OCI-LY7 (cell line): ENCODE measurements around the gene COL6A5. TPM values are rescaled to one million over a fixed set of nuclear protein-coding genes. Genes with fewer than 3 reads are reported as not detected.
"Not testable (repeated sequence)": the region's sequence is repeated elsewhere in the genome, so short reads cannot be mapped to it uniquely, and the experiment has no call there.

ENCODE experiments used
- BruUV-seq: library from RNA; stranded (reverse); fragments of 400-500 nt; replicated peaks from 2 replicates; lab custom pipeline; 2021; lab: Mats Ljungman, UMichigan
- CTCF ChIA-PET: fragments of 300-600 bp; sonication (Branson Sonifier 250); formaldehyde crosslinking; loops from one replicate; lab custom pipeline; 2022; ENCODE audit warnings: antibody characterized with exemption; ENCODE audit not compliant: unreplicated experiment; lab: Charles Lee
- POLR2A ChIA-PET: fragments of 300-600 bp; sonication (Branson Sonifier 250); formaldehyde crosslinking; loops from one replicate; lab custom pipeline; 2022; ENCODE audit warnings: antibody characterized with exemption; lab: Charles Lee
- DNase-seq: peaks from one replicate; pipeline ENCODE4 v3.0.0-alpha.2; 2015; ENCODE audit warnings: low spot score
- H2AFZ ChIP-seq: fragments of 200-600 bp; sonication (generic), shearing (Covaris generic); 2 replicates; pipeline ENCODE4 v1.6.1; 2014; ENCODE audit warnings: mild to moderate bottlenecking, antibody characterized with exemption, low read length, moderate library complexity
- H3K27ac ChIP-seq: fragments of 200-600 bp; sonication (generic); 2 replicates; pipeline ENCODE4 v1.5.1; 2014; ENCODE audit warnings: mixed run types, low read depth, mild to moderate bottlenecking, moderate library complexity, low read length, inconsistent platforms; ENCODE audit not compliant: poor library complexity, severe bottlenecking
- H3K36me3 ChIP-seq: fragments of 200-600 bp; sonication (generic); 2 replicates; pipeline ENCODE4 v1.6.1; 2014; ENCODE audit warnings: mild to moderate bottlenecking, antibody characterized with exemption, low read length, moderate library complexity, mixed read lengths; ENCODE audit not compliant: insufficient read depth
- H3K4me1 ChIP-seq: fragments of 200-600 bp; sonication (generic); 2 replicates; pipeline ENCODE4 v1.5.1; 2014; ENCODE audit warnings: mild to moderate bottlenecking, low read length; ENCODE audit not compliant: insufficient read depth, poor library complexity, severe bottlenecking
- H3K4me2 ChIP-seq: fragments of 200-600 bp; sonication (generic); 2 replicates; pipeline ENCODE4 v1.6.1; 2014; ENCODE audit warnings: mild to moderate bottlenecking, low read length
- H3K4me3 ChIP-seq: fragments of 200-600 bp; sonication (generic); 2 replicates; pipeline ENCODE4 v1.5.1; 2014; ENCODE audit warnings: mild to moderate bottlenecking, low read depth, low read length; ENCODE audit not compliant: poor library complexity, severe bottlenecking
- H3K79me2 ChIP-seq: fragments of 200-600 bp; sonication (generic); 2 replicates; pipeline ENCODE4 v1.6.1; 2016; ENCODE audit warnings: low read depth, mild to moderate bottlenecking, low read length, moderate library complexity, mixed read lengths; ENCODE audit not compliant: insufficient read depth
- H3K9me2 ChIP-seq: fragments of 200-600 bp; sonication (generic); 2 replicates; pipeline ENCODE4 v1.6.1; 2016; ENCODE audit warnings: mild to moderate bottlenecking, low read length, mixed read lengths; ENCODE audit not compliant: insufficient read depth
- H3K9me3 ChIP-seq: fragments of 200-600 bp; sonication (generic); 2 replicates; pipeline ENCODE4 v1.6.1; 2014; ENCODE audit warnings: mild to moderate bottlenecking, mixed run types, low read length, mixed read lengths
- H4K20me1 ChIP-seq: fragments of 200-600 bp; sonication (generic); 2 replicates; pipeline ENCODE4 v1.6.1; 2014; ENCODE audit warnings: mild to moderate bottlenecking, antibody characterized with exemption, low read length, moderate library complexity, mixed read lengths; ENCODE audit not compliant: insufficient read depth
- CTCF ChIP-seq: fragments of 200-600 bp; sonication (generic); conservative IDR thresholded peaks from 2 replicates; pipeline ENCODE4 v1.5.1; 2014; ENCODE audit warnings: mild to moderate bottlenecking, antibody characterized with exemption, low read length, moderate library complexity, mixed read lengths
- EZH2phosphoT487 ChIP-seq: fragments of 200-600 bp; sonication (generic); IDR thresholded peaks from 2 replicates; pipeline ENCODE4 v1.6.1; 2018; ENCODE audit warnings: low read depth, borderline replicate concordance, mild to moderate bottlenecking, mixed run types, antibody characterized with exemption, low read length, moderate library complexity, mixed read lengths
- intact Hi-C: fragments of 100-400 bp; cut with micrococcal nuclease; formaldehyde crosslinking; loops from one replicate; pipeline ENCODE4 v1.10.0; 2022; ENCODE audit not compliant: unreplicated experiment
- total RNA-seq, 2 experiments: library from RNA; depleted of rRNA in 1 of 2; stranded (reverse); fragments of >200 nt in 1 of 2; shearing (Covaris generic) in 1 of 2; gene quantifications; 2 replicates each; pipeline ENCODE4 v1.2.3, GENCODE V29; 2014 to 2022

The COL6A5 gene
- total RNA-seq, 2 experiments from 2014 or later: not detected

DNA sequence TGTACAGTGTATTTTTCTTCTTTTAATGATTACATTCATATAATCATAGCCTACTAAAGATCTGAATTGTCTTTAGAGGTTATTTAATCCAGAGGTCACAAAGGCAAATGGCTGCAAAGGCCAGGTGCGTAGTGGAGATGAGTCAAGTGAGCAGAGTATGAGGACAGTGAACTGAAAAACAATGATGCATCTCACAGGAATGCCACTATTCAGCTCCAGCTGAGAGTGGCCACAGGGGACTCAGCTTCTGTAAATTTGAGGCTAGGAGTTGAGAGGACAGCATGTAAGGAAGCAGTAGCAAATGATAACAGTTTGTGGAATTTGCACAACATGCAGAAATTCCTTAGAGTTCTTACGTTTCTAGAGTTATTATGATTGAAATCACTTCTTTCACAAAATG is 50.4 kb downstream of the COL6A5 start:
- H3K4me2 ChIP-seq: no peak overlapping the region
- H3K4me3 ChIP-seq: no peak overlapping the region
- H3K79me2 ChIP-seq: no peaks in the 10 kb centered on the region
- ChIA-PET POLR2A (no interaction called here), CTCF (no interaction called here)
- H3K27ac ChIP-seq: no peak overlapping the region
- H3K4me1 ChIP-seq: no peaks in the 10 kb centered on the region
- no peaks in the 10 kb centered on the region for H4K20me1 ChIP-seq
- DNase-seq: no peak
- TF ChIP-seq CTCF (no peak), EZH2phosphoT487 (no peak)
- BruUV-seq: no TSS peak
- no peaks in the 10 kb centered on the region for H3K36me3 ChIP-seq
- no peaks in the 10 kb centered on the region for H3K9me3 ChIP-seq
- intact Hi-C loops: no loop called here
- H3K9me2 ChIP-seq: no peaks in the 10 kb centered on the region
- no peak overlapping the region for H2AFZ ChIP-seq

DNA sequence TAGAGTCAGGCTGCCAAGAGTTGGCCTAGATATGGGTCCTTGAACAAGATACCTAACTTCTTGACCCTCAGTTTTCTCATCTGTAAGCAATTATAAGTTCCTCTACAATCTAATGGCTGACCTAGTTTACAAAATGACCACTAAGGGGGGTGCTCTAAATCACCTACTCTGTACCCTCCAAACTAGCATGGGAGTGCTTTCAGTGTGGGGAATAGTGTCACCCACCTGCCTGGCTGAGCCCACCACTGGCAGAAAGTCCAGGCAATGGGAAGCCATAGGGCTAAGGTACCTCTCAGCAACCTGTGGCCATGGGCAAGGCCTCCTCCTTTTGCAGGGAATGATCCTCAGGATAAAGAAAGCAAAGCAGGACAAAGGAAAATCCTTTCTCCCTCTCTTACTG is 58.9 kb downstream of the COL6A5 start:
- intact Hi-C loops: no loop called here
- H3K4me2 ChIP-seq: no peak overlapping the region
- H3K4me1 ChIP-seq: no peaks in the 10 kb centered on the region
- no peak overlapping the region for H3K4me3 ChIP-seq
- ChIA-PET CTCF (no interaction called here), POLR2A (no interaction called here)
- H3K9me2 ChIP-seq: no peaks in the 10 kb centered on the region
- H3K79me2 ChIP-seq: no peaks in the 10 kb centered on the region
- no peak overlapping the region for H3K27ac ChIP-seq
- no peak for DNase-seq
- TF ChIP-seq CTCF (no peak), EZH2phosphoT487 (no peak)
- BruUV-seq: no TSS peak
- H4K20me1 ChIP-seq: no peaks in the 10 kb centered on the region
- H3K9me3 ChIP-seq: no peaks in the 10 kb centered on the region
- H2AFZ ChIP-seq: no peak overlapping the region
- H3K36me3 ChIP-seq: no peaks in the 10 kb centered on the region

DNA sequence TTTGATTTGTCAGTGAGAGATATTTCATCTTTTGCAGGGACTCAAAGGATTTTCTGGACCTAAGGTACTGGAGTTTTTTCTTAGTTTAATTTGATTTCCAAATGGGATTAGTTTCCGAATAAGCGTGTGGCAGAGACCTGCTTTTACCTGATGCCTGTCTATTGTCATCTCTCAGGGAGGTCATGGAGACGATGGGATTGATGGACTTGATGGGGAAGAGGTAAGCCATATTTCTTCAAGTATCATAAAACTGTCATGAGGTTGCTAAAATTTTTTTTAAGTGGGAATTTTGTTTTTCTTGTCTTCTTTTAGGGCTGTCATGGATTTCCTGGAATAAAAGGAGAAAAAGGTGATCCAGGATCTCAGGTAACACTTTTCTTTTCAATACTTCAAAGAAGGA is 60.5 kb downstream of the COL6A5 start:
- intact Hi-C loops: no loop called here
- Histone ChIP-seq H3K9me2 (no peaks in the 10 kb centered on the region), H3K4me1 (no peaks in the 10 kb centered on the region), H3K4me3 (no peak overlapping the region), H2AFZ (no peak overlapping the region), H4K20me1 (no peaks in the 10 kb centered on the region), H3K9me3 (no peaks in the 10 kb centered on the region), H3K79me2 (no peaks in the 10 kb centered on the region), H3K36me3 (no peaks in the 10 kb centered on the region), H3K27ac (no peak overlapping the region), H3K4me2 (no peak overlapping the region)
- no peak for TF ChIP-seq CTCF
- no peak for DNase-seq
- POLR2A ChIA-PET: no interaction called here
- no TSS peak for BruUV-seq
- CTCF ChIA-PET: no interaction called here

- CTCF ChIA-PET, intact Hi-C loops, H3K9me3 ChIP-seq, H3K4me3 ChIP-seq, H3K79me2 ChIP-seq, H4K20me1 ChIP-seq, H2AFZ ChIP-seq, H3K27ac ChIP-seq, POLR2A ChIA-PET, H3K4me1 ChIP-seq, H3K4me2 ChIP-seq, DNase-seq, H3K9me2 ChIP-seq, H3K36me3 ChIP-seq, BruUV-seq: not testable (repeated sequence)
Measured at GRCh38 chr3:130408253-130408652, 62.8 kb downstream of the COL6A5 start.
